AG09309 (cell line): ENCODE data around the gene CACNA1B.

Experiments used
- DNase-seq: peaks from one replicate; pipeline ENCODE4 v3.0.0-alpha.2; 2010; ENCODE audit warnings: low read depth
- H3K4me3 ChIP-seq: 2 replicates; pipeline ENCODE4 v1.5.1; 2011; ENCODE audit warnings: mild to moderate bottlenecking, low read depth, low read length, moderate library complexity; ENCODE audit not compliant: control insufficient read depth
- TF ChIP-seq, protein P1 (sequence below): IDR thresholded peaks from 2 replicates; pipeline ENCODE4 v1.5.1; 2011; ENCODE audit warnings: mild to moderate bottlenecking, low read depth, low read length, inconsistent platforms; ENCODE audit not compliant: insufficient read depth, control insufficient read depth; ENCODE audit errors: missing control alignments

Gene CACNA1B

DNA sequence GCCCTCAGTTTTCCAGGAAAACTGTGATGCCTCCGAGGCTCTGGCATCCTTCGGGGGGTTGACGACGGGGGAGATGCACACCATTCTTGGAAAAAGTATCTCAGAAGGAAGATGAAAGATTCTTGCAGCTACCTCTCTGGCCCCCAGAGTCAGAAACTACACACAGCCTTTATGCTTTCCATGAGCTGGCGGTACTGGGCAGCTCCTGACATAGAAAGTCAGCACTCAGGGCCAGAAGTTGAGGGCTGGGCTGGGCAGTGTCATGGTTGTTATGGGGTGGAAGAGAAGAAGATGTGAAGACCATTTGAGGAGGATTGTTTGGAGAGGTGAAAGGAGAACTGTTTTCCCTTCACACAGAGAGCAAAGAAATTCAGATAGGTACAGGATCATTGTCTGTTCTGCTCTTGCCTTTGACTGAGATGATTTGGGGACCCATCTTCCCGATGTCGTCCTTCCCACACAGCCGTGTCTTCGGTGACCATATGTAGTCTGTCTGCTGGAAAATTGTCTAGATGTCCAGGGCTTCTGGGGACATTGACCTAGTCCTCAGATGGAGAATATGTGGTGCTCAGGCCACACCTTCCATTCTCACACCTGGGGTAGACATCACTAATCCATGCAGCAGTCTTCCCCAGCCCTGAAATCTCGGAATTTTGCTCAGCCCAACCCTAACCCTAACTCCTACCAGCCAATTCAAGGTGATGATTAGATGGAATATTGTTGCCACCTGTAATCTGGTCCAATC lies 237.1 kb downstream of the CACNA1B start:
- no peak overlapping the region for H3K4me3 ChIP-seq
- TF ChIP-seq, protein P1, sequence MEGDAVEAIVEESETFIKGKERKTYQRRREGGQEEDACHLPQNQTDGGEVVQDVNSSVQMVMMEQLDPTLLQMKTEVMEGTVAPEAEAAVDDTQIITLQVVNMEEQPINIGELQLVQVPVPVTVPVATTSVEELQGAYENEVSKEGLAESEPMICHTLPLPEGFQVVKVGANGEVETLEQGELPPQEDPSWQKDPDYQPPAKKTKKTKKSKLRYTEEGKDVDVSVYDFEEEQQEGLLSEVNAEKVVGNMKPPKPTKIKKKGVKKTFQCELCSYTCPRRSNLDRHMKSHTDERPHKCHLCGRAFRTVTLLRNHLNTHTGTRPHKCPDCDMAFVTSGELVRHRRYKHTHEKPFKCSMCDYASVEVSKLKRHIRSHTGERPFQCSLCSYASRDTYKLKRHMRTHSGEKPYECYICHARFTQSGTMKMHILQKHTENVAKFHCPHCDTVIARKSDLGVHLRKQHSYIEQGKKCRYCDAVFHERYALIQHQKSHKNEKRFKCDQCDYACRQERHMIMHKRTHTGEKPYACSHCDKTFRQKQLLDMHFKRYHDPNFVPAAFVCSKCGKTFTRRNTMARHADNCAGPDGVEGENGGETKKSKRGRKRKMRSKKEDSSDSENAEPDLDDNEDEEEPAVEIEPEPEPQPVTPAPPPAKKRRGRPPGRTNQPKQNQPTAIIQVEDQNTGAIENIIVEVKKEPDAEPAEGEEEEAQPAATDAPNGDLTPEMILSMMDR: no peak
- no peak for DNase-seq

DNA sequence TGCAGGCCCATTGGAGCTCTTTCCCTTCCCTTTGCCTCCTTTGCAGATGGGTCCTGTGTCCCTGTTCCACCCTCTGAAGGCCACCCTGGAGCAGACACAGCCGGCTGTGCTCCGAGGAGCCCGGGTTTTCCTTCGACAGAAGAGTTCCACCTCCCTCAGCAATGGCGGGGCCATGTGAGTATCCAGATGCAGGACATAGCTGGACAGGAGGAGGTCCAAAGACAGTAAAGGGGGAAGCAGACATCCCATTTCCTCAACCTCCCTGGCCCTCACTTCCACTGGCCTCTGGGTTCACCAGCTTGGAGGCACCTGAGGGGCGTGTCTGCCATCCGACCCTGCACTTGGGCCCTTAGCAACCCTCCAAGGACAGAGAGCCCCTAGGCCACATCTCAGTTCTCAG lies 237.9 kb downstream of the CACNA1B start:
- DNase-seq: no peak
- TF ChIP-seq, protein P1: no peak
- no peak overlapping the region for H3K4me3 ChIP-seq

DNA sequence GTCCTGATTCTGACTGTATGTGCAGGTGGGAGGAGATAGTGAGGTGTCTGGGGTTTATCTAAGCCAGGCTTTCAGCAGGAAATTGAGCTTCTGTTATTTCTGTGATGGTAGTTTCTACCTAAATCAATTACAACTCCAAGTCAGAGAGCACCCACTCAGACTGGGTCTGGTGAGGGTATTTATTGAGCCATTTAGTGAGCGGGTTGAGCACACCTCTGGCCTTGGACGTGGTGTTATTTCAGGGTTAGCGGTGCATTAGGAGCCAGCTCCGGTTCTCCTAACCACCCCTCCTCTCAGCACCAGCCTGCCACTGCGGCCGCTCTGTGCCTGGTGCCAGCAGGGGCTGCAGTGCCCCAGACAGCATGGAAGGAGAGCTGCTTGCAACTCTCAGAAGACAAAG lies 238.9 kb downstream of the CACNA1B start:
- no peak for DNase-seq
- TF ChIP-seq, protein P1: no peak
- H3K4me3 ChIP-seq: no peak overlapping the region

DNA sequence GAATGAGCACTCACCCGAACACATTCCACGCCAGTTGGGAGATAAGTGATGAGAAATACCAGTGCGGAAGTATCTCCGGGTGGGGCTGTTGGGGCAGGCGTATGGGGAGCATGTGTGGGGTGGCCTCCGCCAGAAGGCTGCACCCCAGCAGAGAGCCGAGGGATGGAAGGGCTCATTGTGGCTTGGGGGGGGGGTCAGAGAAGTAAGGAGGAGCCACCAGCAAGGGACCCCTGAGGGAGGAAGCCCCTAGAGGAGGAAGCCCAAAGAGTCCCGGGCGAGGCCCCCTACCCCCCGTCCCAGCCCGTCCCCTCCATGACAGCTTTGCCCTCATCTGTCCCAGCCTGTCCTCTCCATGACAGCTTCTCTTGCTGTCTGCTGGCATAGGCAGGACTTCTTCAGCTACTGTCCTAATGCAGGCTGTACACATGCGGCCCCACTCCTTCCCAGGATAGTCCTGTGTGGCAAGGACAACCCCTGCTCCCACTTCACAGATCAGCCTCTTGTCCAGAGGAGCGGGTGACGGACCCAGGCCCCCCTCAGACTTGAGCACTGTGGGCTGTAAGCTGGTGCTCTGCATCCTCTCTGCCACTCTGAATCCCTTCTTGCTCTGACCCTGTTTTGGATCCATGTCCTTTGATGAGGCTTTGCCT lies 239.6 kb downstream of the CACNA1B start:
- H3K4me3 ChIP-seq: no peak overlapping the region
- no peak for DNase-seq
- TF ChIP-seq, protein P1: no peak

DNA sequence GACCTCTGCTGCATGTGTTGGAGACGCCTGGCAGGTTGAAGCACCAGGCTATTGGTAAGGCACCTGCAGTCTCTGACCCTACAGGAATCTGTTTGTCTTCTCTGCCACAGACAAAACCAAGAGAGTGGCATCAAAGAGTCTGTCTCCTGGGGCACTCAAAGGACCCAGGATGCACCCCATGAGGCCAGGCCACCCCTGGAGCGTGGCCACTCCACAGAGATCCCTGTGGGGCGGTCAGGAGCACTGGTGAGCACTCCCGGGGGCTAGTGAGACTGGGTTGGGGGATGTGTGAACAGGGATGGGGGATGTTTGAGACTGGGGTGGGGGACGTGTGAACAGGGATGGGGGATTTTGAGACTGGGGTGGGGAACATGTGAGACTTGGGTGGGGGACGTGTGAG lies 240.3 kb downstream of the CACNA1B start:
- H3K4me3 ChIP-seq: no peak overlapping the region
- TF ChIP-seq, protein P1: no peak
- DNase-seq: no peak

DNA sequence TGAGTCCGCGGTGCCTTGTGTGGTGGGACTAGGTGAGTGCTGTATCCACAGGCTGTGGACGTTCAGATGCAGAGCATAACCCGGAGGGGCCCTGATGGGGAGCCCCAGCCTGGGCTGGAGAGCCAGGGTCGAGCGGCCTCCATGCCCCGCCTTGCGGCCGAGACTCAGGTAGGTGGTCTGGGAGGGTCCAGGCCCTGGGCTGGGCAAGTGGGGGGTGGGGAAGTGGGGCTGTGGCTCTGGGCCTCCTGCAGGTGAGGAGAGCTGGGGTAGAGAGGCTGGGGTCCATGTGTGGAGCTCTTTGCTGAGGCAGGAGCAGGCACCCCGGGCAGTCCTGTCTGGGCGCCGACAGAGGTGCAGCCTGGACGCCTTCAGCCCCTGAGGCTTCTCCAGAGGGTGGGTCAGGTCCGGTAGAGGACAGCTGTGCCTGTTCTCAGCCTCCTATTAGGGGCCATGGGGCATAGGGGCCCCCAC lies 241.1 kb downstream of the CACNA1B start:
- TF ChIP-seq, protein P1: no peak
- no peak for DNase-seq
- H3K4me3 ChIP-seq: no peak overlapping the region
